CD4-positive, CD25-positive, alpha-beta regulatory T cell (primary cell): ENCODE measurements around the gene SLC1A3. TPM values are rescaled to one million over a fixed set of nuclear protein-coding genes. Genes with fewer than 3 reads are reported as not detected.
A peak's percentile ranks its signal among the peaks of the same experiment; 100 is the strongest.

ENCODE experiments used
- ATAC-seq, 2 donors: fragments of 150-1000 bp; cut with Tn5 transposase; one replicate each; pipeline ENCODE4 v1.10.0; 2021; ENCODE audit warnings: low read depth in 2 of 2, moderate number of reproducible peaks in 2 of 2, moderate library complexity in 1 of 2
- DNase-seq, 3 donors: peaks; one replicate each; pipeline versions ENCODE4 v3.0.0 to v3.0.0-alpha.2; 2012 to 2022; ENCODE audit warnings: mixed read lengths in 1 of 3
- H3K27ac ChIP-seq: one replicate; pipeline ENCODE4 v1.7.0; 2013; ENCODE audit warnings: mild to moderate bottlenecking, low read length; ENCODE audit not compliant: insufficient read depth, poor library complexity, severe bottlenecking
- H3K27me3 ChIP-seq: one replicate; pipeline ENCODE4 v1.7.0; 2013; ENCODE audit warnings: low read length; ENCODE audit not compliant: control insufficient read depth, insufficient read depth
- H3K36me3 ChIP-seq: one replicate; pipeline ENCODE4 v1.7.0; 2013; ENCODE audit warnings: mild to moderate bottlenecking, low read length, moderate library complexity; ENCODE audit not compliant: control insufficient read depth, insufficient read depth
- H3K4me1 ChIP-seq: 2 replicates; pipeline ENCODE4 v1.7.0; 2013; ENCODE audit warnings: mild to moderate bottlenecking, low read length; ENCODE audit not compliant: insufficient read depth, control insufficient read depth, poor library complexity, severe bottlenecking
- H3K4me3 ChIP-seq: one replicate; pipeline ENCODE4 v1.7.0; 2013; ENCODE audit warnings: low read depth, mild to moderate bottlenecking, low read length, moderate library complexity
- H3K9me3 ChIP-seq, 2 experiments: 1 replicate in 1 of 2; 2 replicates in 1 of 2; pipeline ENCODE4 v1.7.0; 2013; ENCODE audit warnings: low read length in 2 of 2, mild to moderate bottlenecking in 1 of 2, moderate library complexity in 1 of 2; ENCODE audit not compliant: control insufficient read depth in 2 of 2
- H3K27ac Mint-ChIP-seq, 3 donors: one replicate each; pipeline ENCODE4 v1.8.0; 2020 to 2022; ENCODE audit warnings: mild to moderate bottlenecking in 3 of 3, mixed read lengths in 3 of 3, moderate library complexity in 2 of 3
- H3K27me3 Mint-ChIP-seq: one replicate; pipeline ENCODE4 v1.8.0; 2022; ENCODE audit warnings: mild to moderate bottlenecking, mixed read lengths
- H3K36me3 Mint-ChIP-seq: one replicate; pipeline ENCODE4 v1.8.0; 2020; ENCODE audit warnings: mixed read lengths
- H3K4me1 Mint-ChIP-seq, 4 donors: one replicate each; pipeline ENCODE4 v1.8.0; 2020 to 2022; ENCODE audit warnings: mixed read lengths in 4 of 4, mild to moderate bottlenecking in 1 of 4
- H3K4me3 Mint-ChIP-seq, 4 donors: one replicate each; pipeline ENCODE4 v1.8.0; 2020 to 2022; ENCODE audit warnings: mild to moderate bottlenecking in 4 of 4, mixed read lengths in 4 of 4, moderate library complexity in 3 of 4
- H3K9me3 Mint-ChIP-seq, 7 donors: one replicate each; pipeline ENCODE4 v1.8.0; 2020 to 2022; ENCODE audit warnings: mixed read lengths in 7 of 7, mild to moderate bottlenecking in 3 of 7, moderate library complexity in 2 of 7
- polyA plus RNA-seq, 4 donors: library from polyadenylated mRNA; unstranded; fragments of 300-500 nt; fragmentation: Illumina TruSeq; gene quantifications; one replicate each; pipeline ENCODE4 v1.2.3, GENCODE V29; 2021
- total RNA-seq: library from RNA; stranded (reverse); gene quantifications from one replicate; pipeline ENCODE4 v1.2.3, GENCODE V29; 2022

The SLC1A3 gene
- total and polyA plus RNA-seq, 5 donors from 2014 or later: not detected

DNA sequence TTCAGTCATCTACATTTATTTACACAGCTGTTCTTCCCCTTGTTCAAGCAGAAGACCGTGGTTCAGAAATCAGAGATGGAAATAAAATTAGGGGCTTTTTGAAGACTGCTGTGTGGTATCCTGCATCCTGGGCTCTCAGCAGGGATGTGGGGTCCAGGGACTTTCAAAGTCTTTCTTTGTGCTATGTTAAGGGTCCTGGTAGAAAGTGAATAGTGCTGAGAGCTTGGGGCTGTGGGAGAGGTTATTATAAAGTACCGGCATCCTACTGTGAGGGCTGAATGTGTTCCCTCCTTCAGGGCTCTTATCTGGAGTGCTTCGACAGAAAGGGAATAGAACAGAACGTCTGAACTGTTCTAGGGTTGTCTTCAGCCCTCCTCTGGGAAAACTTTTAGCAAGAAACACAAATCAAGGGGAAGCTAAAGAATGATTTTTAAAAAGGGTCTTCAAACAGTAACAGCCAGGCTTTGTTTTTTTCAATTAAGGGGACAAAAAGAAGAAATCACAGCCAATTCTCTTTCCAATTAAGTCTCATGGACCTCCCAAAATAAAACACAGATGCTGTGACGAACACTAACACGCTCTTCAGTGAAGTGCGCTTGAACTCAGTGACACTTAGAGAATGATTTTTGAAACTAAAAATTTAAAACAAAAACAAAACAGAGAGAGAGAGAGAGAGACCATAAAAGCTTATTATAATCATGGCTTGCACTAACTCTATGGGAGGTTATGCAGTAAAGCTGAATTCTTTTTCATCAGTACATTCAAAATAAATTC is 15.7 kb upstream of the SLC1A3 start:
- no peak for DNase-seq

DNA sequence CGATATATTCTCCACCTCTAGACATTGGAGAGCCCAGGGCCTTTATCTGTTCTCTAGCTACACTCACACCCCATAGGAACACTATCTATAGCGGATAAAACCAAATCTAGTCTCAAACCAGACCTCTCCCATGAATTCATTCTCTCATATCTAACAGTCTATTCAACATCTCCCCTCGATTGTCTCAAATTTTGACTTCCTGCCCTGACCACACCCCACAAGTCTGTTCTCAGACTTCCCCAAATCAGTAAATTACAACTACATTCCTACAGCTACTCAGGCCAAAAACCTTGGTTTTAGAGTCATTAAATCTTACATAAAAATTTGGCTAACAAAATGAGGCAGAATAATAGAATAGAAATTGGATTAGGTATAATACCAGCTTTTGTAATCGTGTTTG is 12.5 kb upstream of the SLC1A3 start:
- Mint-ChIP-seq H3K4me1 (no peaks in the 10 kb centered on the region), H3K27me3 (peaks cover 4% of the 10 kb centered on the region), H3K36me3 (no peaks in the 10 kb centered on the region), H3K9me3 (peaks cover 0 to 9% (median 2%) of the 10 kb centered on the region in 7 donors), H3K27ac (no peak overlapping the region), H3K4me3 (no peak overlapping the region)
- no peak overlapping the region for H3K4me3 ChIP-seq
- no peak overlapping the region for H3K27ac ChIP-seq
- ATAC-seq (no peak), DNase-seq (no peak)
- no peaks in the 10 kb centered on the region for H3K4me1 ChIP-seq
- no peaks in the 10 kb centered on the region for H3K36me3 ChIP-seq
- no peaks in the 10 kb centered on the region for H3K9me3 ChIP-seq
- no peaks in the 10 kb centered on the region for H3K27me3 ChIP-seq

More for the DNA sequence above, 15.7 kb upstream of the SLC1A3 start:
- Histone ChIP-seq H3K27ac (no peak overlapping the region), H3K9me3 (no peaks in the 10 kb centered on the region), H3K4me1 (no peaks in the 10 kb centered on the region), H3K4me3 (no peak overlapping the region), H3K27me3 (no peaks in the 10 kb centered on the region), H3K36me3 (no peaks in the 10 kb centered on the region)
- Mint-ChIP-seq H3K4me3 (no peak overlapping the region), H3K9me3 (peaks cover 0 to 2% (median 0%) of the 10 kb centered on the region in 7 donors), H3K36me3 (no peaks in the 10 kb centered on the region), H3K27ac (no peak overlapping the region), H3K27me3 (no peaks in the 10 kb centered on the region), H3K4me1 (no peaks in the 10 kb centered on the region)
- no peak for ATAC-seq

DNA sequence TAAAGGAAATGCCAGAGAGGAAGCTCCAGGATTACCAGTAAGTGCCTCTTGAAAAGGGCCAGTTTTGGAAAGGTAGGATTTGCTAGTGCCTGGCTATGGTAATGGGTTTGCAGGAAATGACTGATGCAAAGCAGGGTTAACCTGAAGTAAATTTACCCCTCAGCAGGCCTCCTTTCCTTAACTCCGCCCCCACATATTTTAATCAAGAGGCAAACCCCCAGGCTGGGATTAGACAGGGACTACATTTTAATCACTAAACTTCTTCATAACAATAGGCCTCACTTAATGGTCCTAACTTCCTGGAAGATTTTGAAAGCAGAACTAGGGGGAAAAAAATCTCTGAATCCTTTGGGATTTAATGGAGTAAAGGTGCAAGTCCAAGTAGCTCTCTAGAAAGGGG is 10.2 kb upstream of the SLC1A3 start:
- H3K36me3 Mint-ChIP-seq: no peaks in the 10 kb centered on the region
- no peaks in the 10 kb centered on the region for H3K27me3 ChIP-seq
- peaks cover 4% of the 10 kb centered on the region for H3K27me3 Mint-ChIP-seq
- no peaks in the 10 kb centered on the region for H3K4me1 ChIP-seq
- H3K9me3 Mint-ChIP-seq: peaks cover 0 to 11% (median 2%) of the 10 kb centered on the region in 7 donors
- no peak for DNase-seq
- no peak overlapping the region for H3K4me3 ChIP-seq
- ATAC-seq: no peak
- no peaks in the 10 kb centered on the region for H3K4me1 Mint-ChIP-seq
- no peaks in the 10 kb centered on the region for H3K36me3 ChIP-seq
- no peak overlapping the region for H3K4me3 Mint-ChIP-seq
- H3K27ac ChIP-seq: no peak overlapping the region
- no peaks in the 10 kb centered on the region for H3K9me3 ChIP-seq
- no peak overlapping the region for H3K27ac Mint-ChIP-seq

DNA sequence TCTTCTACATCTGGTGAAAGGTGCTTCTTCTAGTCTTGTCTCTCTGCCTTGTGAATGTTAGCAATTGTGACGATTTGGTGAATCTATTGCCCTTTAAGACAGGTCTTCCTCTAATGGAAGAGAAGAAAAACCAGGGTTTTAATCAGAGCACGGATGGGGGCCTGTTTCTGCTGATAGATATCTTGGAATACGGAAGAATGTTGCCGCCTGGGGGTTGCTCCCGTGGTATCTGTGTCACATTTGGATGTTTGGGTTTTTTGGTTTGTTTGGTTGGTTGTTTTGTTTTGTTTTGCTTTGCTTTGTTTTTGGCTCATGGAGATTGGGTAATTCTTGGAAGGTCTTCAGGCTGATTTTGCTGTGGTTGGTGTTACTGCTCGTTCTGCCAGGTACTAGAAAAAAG is 9.7 kb upstream of the SLC1A3 start:
- no peak for DNase-seq
- peaks cover 0 to 11% (median 2%) of the 10 kb centered on the region in 7 donors for H3K9me3 Mint-ChIP-seq
- no peak for ATAC-seq

DNA sequence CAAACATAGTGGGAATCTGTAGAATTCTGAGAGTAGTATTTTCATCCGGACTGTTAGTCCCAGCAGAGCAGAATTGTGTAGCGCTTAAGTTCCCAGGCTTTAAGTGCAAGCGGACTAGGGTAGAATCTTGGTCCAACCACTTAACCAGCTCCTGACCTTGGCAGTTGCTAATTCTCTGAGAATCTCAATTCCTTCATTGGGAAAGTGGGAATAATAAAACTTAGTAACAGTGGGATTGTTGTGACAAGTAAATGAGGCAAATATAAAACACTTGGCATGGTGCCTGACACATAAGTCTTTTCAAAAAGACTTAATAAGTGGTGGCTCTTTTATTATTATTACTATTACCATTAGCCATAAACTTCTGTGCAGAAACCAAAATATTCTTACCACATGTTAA is 8.4 kb upstream of the SLC1A3 start:
- peaks cover 0 to 11% (median 2%) of the 10 kb centered on the region in 7 donors for H3K9me3 Mint-ChIP-seq
- Histone ChIP-seq H3K36me3 (no peaks in the 10 kb centered on the region), H3K27ac (no peak overlapping the region), H3K9me3 (no peaks in the 10 kb centered on the region), H3K4me1 (no peaks in the 10 kb centered on the region), H3K4me3 (no peak overlapping the region), H3K27me3 (no peaks in the 10 kb centered on the region)
- no peaks in the 10 kb centered on the region for H3K36me3 Mint-ChIP-seq
- peaks cover 12% of the 10 kb centered on the region for H3K27me3 Mint-ChIP-seq
- ATAC-seq: no peak
- no peak overlapping the region for H3K4me3 Mint-ChIP-seq
- no peak overlapping the region for H3K27ac Mint-ChIP-seq
- DNase-seq: no peak
- H3K4me1 Mint-ChIP-seq: no peaks in the 10 kb centered on the region

More for the DNA sequence above, 9.7 kb upstream of the SLC1A3 start:
- Histone ChIP-seq H3K4me1 (no peaks in the 10 kb centered on the region), H3K36me3 (no peaks in the 10 kb centered on the region), H3K9me3 (no peaks in the 10 kb centered on the region), H3K27me3 (no peaks in the 10 kb centered on the region), H3K4me3 (no peak overlapping the region), H3K27ac (no peak overlapping the region)
- H3K4me1 Mint-ChIP-seq: no peaks in the 10 kb centered on the region
- H3K27ac Mint-ChIP-seq: peak overlapping the region in 1 of 3 donors; percentile 57
- H3K27me3 Mint-ChIP-seq: peaks cover 6% of the 10 kb centered on the region
- H3K36me3 Mint-ChIP-seq: no peaks in the 10 kb centered on the region
- no peak overlapping the region for H3K4me3 Mint-ChIP-seq

DNA sequence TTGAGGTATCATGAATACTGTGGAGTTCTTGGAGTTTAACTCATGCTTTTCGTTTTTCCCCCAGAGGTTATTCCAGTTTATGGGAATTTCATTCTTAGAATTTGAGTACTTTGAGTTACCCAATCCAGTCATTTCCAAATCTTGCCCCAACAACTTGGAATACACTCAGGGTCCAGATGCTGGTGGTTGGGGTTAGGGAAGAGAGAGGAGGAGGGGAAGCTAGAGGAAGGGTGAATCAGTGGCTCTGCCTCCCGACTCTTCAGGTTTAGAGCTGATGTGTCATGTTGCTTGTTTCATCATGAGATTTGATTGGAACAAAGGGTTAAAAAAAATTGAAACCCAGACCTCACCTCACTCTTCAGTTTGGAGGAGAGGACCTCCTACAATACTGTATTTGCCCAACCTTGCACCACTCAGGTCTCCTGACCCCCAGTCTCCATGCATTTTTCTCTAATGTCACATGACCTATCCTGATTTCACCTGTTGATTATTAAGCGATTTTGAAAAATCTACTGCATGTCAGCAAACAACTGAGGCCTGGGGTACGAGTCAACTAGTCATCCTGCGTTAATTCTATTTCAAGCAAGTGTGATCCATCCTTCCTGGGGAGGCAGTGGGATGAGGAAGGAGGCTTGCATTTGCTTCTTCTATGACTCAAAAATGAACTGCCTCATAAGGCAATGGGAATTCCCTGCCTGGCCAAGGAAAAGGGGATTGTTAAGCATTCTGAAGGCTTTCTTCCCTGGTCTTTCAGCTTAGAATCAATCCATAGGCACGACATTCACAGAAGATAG is 6.2 kb upstream of the SLC1A3 start:
- Mint-ChIP-seq H3K9me3 (peaks cover 0 to 10% (median 2%) of the 10 kb centered on the region in 7 donors), H3K4me3 (no peak overlapping the region), H3K27ac (no peak overlapping the region), H3K36me3 (no peaks in the 10 kb centered on the region), H3K4me1 (peaks cover 0 to 2% (median 0%) of the 10 kb centered on the region in 4 donors), H3K27me3 (peaks cover 23% of the 10 kb centered on the region)
- Histone ChIP-seq H3K27ac (no peak overlapping the region), H3K4me1 (no peaks in the 10 kb centered on the region), H3K4me3 (no peak overlapping the region), H3K36me3 (no peaks in the 10 kb centered on the region), H3K27me3 (peaks cover 2% of the 10 kb centered on the region), H3K9me3 (no peaks in the 10 kb centered on the region)
- ATAC-seq (no peak), DNase-seq (no peak)

DNA sequence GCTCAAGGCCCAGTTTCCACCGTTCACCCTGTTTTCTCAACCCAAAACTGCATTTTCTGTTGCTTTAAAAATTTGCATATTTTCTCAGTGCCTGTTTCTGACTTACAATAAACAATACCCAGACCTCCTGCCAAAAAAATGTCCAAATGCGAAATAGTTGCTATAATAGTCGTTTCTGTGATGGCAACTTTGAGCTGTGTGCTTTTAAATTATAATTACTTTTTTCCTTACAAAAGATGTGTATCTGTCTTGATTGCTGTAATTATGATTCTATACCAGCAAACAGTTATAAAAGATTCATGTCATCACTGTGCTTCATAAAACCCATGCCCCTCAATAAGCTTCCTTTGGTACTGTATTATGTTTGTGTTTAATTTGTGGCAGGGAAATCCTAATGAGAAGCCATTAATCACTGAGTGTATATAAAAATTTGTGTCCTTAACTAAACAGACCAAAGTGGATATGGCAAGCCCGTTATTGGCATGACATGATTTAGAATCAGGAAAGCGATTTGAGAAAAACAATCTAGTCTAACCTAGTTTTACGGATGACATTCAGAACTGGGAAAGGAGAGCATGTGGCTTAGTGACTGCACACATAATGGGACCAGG is 5.4 kb upstream of the SLC1A3 start:
- no peak overlapping the region for H3K4me3 ChIP-seq
- Mint-ChIP-seq H3K36me3 (no peaks in the 10 kb centered on the region), H3K9me3 (peaks cover 0 to 10% (median 2%) of the 10 kb centered on the region in 7 donors), H3K27ac (no peak overlapping the region), H3K4me3 (no peak overlapping the region), H3K27me3 (peaks cover 30% of the 10 kb centered on the region), H3K4me1 (peaks cover 0 to 5% (median 2%) of the 10 kb centered on the region in 4 donors)
- H3K27me3 ChIP-seq: peaks cover 10% of the 10 kb centered on the region
- H3K27ac ChIP-seq: no peak overlapping the region
- H3K4me1 ChIP-seq: no peaks in the 10 kb centered on the region
- ATAC-seq (no peak), DNase-seq (no peak)
- H3K9me3 ChIP-seq: no peaks in the 10 kb centered on the region
- H3K36me3 ChIP-seq: no peaks in the 10 kb centered on the region
